NCI-H187 (cell line): Measurements from ENCODE around the gene SAP30L.

Source experiments
- DNase-seq, 2 experiments: peaks; one replicate each; lab custom pipeline; 2025; lab: John Stamatoyannopoulos, UW

The SAP30L gene

DNA sequence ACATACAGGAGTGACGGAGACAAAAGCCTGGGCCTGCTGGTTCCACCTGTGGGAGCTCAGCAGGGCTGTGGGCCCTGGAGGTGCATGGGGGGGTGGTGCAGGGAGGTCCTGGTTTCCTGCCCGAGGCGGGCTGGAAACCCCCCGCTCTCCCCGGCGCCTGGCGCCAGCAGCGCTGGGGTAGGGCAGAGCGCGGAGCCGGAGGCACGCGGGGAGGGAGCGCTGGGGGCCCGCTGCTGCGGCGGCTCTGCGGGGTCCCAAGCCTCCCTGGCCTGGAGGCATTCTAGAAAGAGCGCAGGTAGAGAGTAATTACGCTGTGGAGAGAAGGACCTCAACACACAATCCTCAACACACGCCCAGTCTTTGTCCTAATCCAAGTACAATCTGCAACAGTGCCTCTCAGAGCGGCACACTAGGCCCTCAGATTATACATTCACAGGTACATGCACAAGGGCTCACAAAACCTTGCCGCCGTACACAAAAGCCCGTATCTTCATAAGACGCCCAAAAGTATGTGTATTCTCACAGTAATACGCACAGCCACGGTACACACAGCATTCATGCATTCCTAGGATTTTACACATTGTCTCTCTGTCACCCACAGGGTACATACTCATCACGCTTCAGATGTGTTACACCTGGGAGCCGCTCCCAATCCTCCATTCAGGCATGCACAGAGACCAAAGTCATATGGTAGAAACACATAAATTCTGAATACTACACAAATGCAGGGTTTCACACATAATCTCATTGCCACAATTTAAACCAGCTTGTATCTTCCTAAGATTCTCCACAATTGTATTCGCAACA lies 34.4 kb downstream of the SAP30L start:
- DNase-seq: no peak

DNA sequence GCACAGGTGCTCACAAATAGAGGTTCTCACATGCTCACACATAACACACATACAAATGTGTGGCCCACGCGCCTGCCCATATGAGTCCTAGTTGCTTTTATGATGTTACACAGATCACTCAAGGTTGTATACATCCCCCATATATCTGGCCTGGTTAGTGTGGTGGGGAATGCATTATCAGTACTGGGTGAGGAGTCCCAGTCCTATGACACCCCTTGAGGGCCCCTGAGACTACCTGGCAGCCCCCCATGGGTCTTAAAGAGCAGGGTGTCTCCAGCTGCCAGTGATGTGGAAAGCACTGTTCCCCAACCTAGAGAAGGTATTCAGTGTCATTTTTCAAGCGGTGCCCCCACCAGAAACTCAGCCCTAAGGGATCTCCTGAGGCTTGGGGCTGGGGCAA lies 35.0 kb downstream of the SAP30L start:
- DNase-seq: no peak

DNA sequence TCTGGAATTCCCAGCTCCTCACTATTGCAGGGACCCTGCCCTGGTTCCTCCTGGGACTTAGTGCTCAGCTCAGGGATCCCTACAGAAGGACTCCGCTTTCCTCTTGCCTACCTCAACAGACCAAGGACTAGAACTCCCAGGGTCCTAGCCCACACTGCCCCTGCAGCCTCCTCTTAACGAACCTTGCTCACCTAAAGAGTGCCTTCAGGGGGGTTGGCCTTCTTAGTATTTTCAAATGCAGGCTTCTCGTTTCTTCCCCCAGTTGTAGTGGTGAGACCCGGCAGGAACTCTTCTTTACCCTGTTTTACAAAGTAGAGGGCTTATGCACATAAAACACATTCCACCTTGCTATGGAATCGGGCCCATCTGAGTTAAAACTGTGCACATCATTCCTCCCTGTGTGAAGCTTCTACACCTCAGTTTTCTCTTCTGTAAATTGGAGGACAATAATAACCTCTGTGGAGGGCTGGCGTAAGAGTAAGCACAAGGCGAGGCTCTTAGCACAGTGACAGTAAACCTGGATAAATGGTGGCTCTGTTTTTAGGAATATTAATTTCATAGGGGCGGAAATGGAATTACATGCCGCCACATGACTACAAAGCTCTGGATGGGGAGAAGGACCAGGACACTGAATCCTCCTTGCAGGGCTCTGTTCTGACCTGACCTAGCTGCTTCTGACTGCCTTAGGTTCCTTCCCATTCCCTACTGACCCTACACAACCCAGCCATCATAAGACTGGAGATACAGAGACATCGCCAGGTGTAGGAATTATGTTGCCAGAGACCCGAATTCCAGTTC lies 36.0 kb downstream of the SAP30L start:
- DNase-seq: no peak

DNA sequence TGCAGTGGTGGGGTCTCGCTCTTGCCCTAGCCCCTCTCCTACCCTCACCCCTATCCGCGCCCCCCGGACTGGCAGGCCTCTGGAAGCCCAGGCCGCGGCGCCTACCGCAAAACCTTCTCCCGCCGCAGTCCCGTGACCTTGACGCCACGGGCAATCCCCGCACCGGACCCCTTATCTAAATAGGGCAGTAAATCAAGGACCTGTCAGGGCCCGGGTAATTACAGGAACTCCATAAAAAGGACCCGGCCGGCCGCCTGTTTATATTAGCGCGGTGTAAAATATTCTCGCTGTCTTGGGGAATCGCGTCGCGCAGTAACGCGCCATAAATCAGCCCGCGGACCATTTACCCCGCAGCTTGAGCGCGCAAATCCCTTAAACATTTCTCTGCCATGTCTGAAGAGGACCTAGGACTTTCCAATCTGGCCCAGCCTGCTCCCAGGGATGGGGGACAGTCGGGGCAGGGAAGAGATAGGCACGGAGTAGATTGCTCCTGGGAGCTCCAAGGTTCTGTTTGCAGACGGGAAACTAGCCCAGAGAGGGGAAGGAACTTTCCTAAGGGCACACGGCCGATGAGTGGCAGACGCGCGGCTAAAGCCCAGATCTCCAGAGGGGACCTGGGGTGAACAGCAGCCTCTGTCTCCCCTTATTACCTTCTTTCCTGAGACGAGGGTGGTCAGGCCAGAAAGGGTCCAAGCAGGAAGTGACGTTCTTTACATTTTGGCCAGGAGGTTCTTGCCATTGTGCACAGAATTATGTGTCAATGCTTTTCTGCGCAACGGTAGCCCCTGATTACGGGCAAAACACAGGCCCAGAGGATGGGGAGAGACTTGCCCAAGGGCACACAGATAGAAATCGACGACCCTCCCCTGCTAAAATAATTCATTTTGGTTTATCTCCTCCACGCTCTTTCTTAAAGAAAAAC lies 37.0 kb downstream of the SAP30L start:
- DNase-seq: no peak

DNA sequence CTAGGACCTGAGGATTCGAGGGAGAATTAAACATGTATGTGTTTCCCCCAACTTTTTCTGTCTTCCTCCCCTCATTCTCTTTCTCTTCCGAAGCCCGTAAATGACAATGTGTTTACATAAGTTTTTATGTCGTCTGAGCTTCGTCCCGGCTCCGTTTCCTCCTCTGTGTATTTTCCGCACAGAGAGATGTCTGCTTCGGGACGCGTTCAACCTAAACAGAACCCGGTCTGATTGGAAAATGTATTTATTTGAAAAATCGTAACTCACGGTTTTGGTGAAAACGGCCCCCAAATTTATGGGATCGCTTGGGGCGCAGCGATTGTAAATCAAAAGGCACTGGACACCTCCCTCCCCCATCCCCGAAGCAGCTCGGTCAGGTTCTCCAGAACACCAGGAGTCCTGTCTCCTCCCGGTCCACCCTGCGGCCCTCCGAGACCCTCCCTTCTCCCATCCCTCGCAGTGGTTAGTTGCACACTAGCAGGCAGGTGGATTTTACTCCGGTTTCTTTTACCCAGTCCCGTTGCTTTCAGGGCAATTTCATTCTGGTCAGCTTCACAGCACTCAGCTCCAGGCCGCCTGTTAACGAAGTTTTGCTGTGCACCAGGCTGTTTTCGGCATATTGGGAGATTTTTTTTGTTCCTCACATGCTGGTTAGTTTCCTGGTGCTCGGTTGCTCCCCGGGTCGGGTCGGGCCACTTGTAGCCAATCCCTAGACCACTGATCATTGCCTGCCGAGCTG lies 38.0 kb downstream of the SAP30L start:
- no peak for DNase-seq

DNA sequence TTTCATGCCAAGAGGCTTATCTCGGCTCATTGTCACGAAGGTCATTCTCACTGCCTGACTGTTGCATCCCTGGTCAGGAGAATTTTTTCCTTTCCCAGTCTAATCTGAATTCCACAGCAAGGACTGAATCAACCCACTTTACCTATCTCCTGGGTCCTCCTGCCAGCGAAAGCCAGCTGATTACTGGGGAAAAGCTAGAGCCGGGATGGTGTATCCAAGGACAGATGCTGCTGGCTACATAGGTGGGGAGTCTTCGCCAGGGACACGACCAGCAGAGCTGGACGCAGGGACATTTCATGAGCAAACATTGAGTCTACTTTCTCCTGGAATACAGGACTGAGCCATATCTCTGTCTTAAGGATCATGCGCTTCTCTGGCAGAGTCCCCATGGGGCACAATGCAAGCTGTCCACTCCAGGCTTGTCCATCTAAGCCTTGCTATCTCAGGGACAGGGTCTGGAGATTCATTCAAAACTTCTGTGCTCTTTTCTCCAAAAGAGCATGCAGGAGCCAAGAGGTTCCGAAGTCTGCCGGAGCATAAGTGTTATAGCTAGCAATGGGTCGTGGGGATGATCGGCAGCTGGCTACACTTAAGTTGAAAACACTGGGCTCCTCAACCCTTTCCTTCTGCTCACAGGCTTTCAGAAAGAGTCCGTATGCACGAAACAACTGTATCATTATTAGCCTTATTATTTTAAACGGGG lies 38.7 kb downstream of the SAP30L start:
- peak in 1 of 2 experiments; percentile 72 for DNase-seq

DNA sequence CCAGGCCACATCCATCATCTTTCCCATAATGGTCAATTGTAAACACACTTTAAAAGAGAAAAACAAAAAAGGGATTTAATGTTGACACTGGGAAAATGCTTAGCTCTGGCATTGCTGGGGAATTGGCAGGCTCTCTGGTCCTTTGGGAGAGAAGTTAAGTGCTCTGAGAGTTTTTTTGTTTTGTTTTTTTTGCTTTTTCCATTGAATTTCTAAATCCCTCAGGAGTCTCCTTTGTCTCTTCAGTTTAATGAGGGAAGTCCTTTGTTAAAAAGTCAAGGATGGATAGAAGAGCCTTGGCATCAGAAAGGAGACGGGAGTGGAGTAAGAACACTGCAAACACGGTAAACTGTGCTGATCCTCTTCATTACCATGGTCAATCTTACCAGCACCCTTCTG lies 39.3 kb downstream of the SAP30L start:
- DNase-seq: peak in 1 of 2 experiments; percentile 72

DNA sequence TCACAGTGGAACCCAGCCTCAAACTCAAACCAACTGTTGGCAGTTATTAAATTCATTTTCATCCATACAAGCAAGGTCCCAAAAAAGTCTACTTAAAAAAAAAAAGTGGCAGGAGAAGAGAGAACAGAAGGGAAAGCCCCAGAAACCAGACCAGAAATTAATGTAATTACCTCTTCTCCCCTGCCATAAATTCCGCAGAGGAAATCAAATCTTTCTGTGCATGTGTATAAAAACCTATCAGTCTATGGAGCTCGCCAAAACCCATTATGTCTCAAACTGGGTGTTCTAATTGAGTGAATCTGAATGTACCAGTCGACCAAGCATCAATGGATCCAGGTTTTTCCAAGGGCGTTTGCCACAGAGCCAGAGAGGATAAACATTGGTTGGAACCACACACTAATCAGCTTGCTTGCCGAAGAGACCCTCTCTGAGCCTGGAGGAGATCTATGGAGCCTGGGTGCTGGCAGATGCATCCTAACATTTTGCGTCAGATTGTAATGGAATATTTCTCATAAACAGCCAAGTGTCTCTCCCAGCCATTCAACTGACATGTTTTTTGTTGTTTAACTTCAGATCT lies 40.1 kb downstream of the SAP30L start:
- DNase-seq: no peak

DNA sequence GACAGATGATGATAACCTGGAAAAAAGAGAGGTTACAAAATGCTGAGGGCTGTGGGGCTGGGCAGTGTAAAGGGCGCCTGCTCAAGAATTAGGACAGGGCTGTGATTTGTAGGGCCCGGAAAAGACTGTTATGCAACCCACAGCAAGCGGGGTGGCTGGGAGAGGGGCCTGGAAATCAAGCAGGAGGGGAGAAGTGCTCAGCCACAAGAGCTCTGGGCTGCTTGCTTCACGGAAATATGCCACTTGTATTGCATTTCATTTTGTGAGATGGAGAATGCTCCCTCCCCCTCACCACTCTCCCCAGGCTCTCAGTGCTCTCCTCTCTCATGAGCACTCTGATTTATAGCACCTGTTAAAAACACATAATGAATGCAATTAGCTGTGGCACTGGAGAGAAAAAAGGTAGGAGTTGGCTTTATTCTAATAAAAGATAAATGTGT lies 40.6 kb downstream of the SAP30L start:
- peak; percentile 51 to 84 for DNase-seq

DNA sequence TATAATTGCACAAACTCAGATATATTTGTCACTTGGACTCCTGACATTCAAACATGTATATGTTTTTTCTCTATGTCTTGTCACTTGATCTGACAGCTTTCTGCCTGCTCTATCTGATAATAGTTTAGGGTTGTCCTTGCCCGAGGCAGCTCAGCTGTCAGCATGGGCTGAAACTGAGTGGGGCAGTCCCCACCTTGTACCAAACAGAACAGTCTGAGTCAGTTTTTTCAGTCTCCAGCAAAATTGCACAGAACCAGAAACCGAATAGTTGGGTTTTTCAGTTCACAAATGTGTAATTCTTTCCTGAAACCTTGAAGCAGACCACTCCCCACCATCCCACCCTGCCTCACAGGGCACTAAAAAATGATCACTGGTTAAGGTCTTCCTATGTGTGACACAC lies 41.7 kb downstream of the SAP30L start:
- DNase-seq: no peak

DNA sequence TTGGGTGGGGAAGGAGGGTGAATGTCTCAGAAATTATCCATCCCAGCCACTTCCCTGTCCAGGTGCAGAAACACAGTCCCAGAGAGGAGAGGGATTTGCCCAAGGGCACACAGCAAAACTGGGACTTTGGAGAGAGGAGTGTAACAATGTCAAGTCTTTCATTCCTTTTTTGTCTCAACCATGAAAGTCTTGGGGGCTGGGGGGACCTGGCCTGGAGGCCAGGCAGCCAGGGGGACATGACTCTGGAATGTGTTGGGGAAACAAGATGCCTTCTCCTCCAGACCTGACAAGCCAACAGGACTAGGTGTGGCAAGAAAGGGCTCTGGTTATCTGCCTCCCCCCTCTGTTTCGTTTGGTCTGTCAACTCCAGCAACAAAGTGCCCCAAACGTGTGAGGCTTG lies 46.1 kb downstream of the SAP30L start:
- DNase-seq: no peak

DNA sequence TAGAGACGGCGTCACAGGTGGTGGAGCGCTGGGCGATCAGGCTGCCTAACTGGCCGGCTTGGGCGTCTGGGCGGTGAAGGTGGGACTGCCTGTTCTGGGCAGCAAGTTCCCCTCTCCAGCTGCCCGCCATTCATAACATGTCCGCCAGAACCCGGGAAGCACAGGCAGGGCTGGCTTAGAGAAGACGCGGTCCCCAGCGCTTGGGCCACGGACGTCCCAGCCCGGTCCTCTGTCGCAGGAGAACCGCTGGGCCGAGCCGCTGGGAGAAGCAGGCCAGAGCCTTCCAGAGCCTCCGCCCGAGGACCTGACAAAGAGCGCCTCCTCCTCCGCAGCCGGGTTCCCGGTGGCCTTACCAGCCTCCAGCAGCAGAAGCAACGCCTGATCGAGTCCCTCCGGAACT lies 47.5 kb downstream of the SAP30L start:
- DNase-seq: no peak

DNA sequence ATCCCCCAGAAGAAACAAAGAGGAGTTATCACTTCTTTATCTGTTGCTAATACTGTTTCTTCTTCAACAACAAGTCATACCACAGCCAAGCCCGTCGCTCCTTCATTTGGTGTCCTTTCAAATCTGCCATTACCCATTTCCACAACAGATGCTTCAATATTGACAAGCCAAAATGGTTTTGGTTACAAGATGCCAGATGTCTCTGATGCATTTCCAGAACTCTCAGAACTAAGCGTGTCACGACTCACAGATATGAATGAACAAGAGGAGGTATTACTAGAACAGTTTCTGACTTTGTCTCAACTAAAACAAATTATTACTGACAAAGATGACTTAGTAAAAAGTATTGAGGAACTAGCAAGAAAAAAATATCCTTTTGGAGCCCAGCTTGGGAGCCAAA lies 48.2 kb downstream of the SAP30L start:
- no peak for DNase-seq

DNA sequence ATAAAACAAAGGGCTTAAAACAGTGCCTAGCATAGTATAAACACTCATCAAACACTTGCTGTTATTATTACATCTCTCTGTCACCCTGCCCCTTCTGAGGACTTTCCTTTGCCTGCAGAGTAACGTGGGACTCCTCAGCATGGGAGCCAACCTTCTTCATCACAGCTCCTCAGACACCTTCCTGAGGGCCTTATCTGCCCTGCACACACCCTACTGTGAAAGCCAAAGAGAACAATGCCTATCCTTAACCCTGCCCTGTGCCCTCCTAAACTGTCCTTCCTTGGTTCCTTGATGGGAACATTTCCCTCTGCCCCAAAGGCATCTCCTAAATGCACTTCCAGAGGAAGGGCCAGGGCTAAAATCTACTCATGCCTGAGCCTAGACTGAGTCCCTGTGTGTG lies 52.8 kb downstream of the SAP30L start:
- DNase-seq: no peak

DNA sequence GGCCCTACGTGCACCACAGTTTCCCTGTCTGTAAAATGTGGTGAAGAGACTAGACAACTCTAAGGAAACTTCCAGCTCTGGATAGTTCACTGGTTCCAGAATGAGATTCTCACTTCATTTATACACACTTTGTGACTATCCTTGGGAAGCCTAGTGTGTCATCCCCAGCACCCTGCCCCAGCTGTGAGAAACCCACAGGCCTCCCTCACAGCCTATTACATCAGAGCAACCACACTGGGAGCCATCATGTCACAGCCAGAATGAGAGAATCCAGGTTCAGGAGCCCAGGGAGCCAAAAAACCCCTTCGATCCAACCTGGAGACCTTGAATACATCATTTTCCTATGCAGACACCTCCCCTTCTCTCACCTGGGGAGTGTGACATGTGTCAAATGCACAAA lies 53.2 kb downstream of the SAP30L start:
- no peak for DNase-seq

DNA sequence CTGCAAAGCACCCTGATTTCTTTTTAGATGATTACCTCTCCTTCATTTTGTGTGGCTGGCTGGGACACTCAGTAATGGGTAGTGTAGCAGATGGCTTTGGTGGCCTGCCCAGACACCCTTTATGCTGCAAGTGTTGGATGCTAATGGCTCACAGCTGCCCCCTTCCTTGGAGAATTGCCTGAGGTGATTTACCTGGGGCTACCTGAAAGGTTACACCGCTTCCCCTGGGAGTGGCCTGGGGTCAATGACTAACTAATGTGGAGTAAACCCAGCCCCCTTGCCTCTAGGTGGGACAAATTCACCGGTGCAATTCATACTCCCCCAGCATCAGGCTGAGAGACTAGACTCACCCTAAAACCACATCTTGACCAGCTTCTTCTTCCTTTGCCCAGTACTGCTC lies 55.8 kb downstream of the SAP30L start:
- DNase-seq: no peak

DNA sequence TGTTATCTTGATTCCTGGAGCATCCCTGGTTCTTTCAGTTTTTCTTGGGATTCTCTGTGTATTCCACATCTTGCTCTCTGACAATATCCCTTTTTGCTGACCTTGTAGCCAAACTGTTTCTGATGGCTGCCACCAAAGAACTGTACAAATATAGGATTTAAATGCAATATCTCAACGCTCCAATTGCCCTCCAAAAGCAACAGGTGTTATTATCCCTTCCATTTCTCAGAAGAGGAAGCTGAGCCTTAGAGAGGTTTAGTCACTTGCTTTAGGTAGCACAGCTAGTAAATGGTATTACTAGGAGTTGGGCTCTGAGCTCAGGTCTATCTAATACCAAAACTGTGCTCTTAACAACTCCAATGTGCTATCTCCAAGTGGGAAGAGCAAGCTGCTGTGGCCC lies 56.4 kb downstream of the SAP30L start:
- DNase-seq: no peak

DNA sequence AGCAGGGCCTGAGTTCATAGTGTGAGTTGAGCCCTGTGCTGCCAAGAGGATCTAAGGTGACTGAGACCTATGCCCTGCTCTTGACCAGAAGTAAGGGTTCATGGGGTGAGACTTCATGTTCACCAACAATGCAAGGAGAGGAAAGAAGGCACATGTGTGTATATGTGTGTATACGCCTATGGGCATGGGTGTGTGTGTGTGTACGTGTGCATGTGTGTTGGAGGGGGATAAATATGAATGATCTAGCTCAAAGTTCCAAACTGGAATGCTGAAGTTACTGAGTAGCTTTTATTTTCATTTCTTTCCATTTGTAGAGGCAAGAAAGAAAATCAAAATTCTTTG lies 57.9 kb downstream of the SAP30L start:
- DNase-seq: no peak

DNA sequence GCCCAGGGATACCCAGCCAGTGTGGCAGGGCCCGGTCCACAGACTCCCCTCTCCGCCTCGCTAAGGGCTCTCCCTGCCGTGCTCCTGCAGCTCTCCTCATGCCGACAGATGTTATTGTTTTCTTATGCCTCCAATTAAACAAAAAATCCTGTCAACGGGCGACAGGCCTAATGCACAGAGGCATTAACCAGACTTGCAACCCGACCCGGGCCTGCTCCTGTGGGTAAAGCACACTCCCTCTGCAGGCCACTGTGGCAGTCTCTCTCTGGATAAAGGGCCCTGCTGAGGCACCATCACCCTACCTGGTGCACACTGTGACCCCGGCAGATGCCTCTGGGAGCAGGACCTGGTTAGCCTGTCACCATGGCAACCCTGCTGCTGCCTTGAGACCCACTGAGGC lies 59.8 kb downstream of the SAP30L start:
- no peak for DNase-seq

DNA sequence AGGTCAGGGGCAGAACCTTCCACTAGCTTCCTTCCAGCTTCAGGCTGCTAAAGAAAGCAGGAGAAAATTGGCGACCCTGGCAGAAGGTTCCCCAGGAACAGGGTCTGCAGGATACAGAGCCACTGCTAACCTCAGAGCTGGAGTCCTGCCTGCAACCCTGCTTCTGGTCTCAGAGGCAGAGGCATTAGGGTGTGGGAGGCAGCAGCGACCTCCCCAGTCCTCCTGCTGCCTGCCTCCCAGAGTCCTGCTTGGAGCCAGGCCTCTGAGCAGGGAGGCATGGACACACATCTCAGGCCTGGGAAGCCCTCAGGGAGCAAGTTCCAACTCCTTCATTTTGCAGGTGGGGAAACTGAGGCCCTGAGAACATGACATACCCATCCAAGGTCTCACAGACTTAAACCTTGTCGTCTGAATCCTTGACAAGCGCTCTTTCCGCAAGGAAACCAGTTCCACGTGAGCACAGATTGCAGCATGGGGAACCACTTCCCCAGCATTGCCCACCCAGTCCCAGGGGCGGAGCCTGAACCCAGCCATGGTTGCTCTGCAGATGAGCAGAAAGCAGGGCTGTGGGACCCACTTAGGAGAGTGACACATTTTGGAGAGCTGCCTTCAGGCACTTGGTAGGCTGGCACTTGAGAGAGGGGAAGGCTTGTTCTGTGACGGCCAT lies 60.4 kb downstream of the SAP30L start:
- no peak for DNase-seq
